T-helper 22 cell (primary cell): ENCODE results near the gene LAMA5.

Experiments used
- DNase-seq: peaks from one replicate; pipeline ENCODE4 v3.0.0-alpha.2; 2020; ENCODE audit warnings: low read depth

LAMA5 gene

DNA sequence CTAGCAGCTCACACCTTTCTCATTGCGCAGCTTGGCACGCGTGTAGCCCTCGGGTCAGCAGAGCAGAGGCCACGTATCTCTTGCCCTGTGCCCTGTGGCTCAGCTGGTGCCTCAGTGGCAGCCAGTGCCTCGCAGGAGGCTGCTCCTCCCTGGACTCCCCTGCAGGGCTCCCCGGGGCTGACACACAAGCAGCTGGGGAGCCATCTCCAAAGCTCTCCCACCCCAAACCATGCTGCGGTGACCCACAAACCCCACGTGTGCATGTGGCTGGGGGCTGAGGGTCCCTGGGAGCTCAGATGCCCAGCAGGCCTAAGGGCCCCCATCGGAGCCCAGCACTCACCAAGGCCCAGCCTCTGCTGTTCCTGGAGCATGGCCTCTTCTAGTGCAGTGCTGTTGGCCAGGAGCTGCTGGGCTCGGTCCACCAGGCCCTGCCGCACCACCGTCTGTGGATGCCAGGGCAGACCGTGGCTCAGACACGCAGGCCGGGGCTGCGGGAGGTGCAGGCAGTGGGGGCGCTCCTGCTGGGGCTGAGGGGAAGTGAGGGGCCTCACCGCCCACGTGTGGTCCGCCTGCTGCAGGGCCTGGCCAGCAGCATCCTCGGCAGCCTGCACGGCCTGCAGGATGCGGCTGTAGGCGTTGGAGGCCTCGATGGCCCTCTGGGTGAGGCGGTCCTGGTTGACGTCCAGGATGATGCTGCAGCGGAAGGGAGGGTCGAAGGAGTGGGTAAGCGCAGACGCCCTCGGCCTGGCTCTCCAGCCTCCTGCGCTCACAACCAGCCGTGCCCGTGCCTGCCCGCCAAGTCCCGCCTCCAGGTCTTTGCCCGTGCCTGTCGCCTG is 50.6 kb downstream of the LAMA5 start:
- no peak for DNase-seq

DNA sequence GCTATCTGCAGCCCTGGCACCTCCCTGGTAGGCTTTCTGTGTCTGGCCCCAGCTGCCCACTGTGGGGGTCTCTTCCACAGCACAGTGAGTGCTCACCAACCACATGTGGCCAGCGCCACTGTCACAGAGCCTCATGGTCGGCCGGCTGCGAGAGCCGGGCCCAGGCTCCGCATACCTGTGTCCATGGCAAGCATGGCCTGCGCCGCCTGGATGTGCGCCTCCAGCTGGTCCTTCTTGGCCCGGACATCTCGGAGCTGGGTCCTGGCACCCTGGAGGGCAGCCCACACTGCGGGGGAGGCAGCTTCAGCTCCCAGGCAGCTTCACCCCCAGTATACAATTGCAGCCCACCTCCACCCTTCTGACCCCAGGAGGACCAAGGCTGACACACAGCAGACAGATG is 51.3 kb downstream of the LAMA5 start:
- DNase-seq, result no peak

DNA sequence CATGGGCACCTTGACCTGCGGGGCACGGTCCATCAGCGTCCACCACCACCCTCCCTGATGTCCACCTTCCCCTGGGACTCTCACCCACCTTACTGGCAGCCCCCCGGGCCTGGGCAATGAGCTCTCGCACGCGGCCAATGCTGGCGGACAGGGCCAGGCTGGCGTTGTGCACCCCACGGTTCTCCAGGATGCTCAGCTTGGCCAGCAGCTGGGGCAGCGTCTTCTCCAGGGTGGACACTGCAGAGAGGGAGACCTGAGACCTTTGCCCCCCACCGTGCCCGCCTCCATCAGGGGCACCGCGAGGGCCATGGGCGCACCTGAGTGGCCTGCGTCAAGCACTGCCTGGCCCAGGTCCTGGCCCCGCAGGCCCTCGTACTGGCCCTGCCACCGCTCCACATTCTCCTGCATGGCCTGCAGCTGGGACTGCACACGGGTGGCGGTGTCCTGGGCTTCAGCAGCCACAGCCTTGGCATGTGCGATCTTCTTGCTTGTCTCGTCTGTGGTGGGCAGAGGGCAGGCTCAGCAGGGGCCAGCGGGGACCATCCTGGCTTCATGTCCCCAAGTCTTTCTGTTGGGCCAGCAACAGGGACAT is 52.3 kb downstream of the LAMA5 start:
- DNase-seq, result no peak

DNA sequence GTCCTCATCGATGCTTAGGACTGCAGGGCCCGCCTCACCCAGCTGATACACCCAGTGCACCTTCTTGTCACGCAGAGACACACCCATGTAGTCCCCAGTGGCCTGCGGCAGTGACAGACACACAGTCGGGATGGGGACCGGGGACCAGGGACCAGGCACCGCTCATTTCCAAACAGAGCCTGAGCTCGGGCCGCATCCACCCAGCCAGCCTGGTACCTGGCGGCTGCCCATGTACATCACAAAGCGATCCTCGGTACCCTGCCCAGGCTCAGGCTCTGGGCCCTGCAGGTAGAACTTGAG is 52.8 kb downstream of the LAMA5 start:
- DNase-seq, result no peak

DNA sequence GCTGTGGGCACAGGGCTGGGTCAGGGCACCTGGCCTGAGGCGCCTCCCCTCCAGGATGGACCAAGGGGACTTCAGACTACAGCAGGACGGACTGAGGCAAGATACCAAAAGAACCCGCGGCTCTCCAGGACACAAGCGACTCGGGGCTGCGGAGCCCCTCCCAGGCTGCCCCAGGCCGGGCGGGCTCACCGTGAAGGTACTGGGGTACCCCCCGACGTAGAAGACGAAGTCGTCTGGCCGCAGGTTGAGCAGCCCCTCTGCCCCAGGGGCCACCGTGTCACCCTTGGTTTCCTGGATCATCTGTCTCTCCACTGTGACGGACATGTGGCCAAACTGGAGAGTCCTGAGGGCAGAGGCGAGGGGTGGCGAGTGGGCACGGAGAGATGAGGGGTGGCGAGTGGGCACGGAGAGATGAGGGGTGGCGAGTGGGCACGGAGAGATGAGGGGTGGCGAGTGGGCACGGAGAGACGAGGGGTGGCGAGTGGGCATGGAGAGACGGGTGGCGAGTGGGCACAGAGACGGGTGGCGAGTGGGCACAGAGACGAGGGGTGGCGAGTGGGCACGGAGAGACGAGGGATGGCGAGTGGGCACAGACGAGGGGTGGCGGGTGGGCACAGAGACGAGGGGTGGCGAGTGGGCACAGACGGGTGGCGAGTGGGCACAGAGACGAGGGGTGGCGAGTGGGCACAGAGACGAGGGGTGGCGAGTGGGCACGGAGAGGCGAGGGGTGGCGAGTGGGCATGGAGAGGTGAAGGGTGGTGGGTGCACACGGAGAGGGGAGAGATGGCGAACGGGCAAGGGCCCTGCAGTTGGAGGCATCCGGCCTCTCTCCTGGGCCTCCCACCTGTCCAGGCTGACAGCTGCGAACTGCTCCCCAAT is 53.4 kb downstream of the LAMA5 start:
- no peak for DNase-seq

DNA sequence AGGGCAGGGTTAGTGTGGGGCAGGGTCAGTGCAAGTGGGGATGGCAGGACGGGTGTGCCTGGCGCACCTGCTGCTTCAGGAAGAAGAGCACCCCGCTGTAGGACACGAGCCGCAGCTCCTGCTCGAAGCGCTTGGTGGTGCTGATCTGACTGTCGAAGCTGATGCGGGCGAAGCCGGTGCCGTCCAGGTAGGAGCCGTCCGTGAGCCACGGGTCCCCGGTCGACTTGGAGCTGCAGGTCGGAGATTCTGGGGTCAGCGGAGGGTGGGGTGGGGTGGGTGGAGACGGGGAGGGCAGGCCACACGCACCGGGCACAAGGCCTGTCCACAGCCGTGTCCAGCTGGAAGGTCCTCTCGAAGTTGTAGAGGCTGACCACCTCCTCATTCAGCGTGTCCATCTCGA is 54.1 kb downstream of the LAMA5 start:
- no peak for DNase-seq

DNA sequence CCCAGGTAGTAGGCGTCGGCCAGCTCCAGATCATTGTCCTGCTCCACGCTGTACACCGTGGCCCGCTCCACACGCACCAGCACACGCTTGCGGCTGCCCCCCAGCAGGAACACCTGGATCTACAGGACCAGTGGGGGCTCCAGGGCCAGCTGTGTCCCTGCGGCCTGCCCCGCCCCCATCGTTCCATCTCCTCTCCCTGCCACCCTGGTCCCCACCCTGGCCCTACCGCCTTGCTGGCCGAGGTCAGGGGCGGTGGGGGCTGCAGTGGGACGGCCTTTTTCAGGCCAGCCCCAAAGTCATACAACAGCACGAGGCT is 54.5 kb downstream of the LAMA5 start:
- no peak for DNase-seq

DNA sequence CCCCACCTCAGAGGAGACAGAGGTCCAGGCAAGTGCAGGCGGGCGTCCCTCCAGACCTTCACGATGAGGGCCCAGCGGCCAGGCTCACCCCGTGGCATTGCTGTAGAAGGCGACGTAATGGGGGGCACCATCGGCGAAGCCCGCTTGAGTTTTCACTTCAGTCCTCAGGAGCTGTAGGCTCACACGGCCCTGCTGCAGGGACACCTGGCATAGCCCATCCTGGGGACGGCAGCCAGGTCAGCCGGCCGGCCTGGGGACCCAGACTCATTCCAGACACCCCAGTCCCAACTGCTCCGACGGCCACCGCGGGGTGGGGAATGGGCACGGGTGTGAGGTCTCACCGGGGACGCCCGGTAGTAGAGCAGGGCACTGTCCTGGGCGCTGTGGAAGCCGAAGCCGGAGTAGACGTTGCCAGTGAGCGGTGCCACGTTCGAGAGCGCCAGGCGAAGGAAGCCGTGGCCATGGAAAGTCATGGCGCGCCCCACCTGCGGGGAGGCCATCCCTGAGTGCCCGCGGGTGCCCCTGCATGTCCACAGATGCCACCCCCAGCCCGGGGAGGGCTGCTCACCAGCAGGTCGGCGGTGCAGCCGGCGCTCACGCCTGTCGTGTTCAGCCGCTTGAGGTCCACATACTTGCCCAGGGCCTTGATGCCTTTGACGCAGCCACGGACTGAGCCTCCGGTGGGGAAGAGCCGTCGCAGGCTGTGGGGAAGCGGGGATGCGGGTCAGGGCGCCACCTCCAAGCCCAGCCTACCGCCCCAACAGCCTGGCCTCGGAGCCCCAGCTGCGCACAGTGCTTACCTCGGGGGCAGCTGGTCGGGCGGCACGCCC is 55.1 kb downstream of the LAMA5 start:
- DNase-seq, result no peak

DNA sequence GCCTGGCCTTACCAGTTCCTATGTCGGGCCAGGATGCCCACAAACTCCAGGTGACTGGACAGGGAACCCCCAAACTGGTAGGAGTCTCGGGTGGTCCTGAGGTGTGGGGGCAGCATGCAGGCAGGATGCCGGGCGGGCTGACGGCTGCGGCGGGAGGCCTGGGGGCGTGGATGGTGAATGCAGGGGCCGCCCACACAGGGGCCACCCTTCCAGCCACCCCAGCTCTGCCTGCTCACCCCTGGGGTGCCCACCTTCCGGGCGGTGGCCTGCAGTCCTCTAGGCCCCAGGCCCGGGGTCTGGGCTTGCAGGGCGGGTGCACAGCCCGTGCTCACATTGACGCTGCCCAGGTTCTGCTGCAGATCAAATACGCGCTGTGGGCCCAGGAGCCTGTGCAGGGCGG is 56.0 kb downstream of the LAMA5 start:
- DNase-seq, result no peak

DNA sequence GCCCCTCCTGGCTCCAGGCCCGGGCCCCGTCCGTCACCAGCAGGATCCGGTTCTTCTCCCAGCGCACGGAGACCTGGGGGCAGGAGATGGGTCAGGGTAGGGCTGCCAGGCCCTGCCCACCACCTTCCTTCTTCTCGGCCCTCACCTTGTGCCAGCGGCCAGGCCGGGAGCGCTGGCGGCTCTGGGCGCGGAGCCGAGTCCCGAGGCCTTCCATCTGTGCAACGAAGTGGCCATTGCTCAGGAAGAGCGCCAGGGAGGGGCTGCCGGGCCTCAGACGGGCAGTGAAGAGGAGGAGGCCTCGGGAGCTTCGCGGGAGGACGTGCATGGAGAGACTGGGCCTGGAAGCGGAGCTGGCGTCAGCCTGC is 56.4 kb downstream of the LAMA5 start:
- DNase-seq, result no peak

DNA sequence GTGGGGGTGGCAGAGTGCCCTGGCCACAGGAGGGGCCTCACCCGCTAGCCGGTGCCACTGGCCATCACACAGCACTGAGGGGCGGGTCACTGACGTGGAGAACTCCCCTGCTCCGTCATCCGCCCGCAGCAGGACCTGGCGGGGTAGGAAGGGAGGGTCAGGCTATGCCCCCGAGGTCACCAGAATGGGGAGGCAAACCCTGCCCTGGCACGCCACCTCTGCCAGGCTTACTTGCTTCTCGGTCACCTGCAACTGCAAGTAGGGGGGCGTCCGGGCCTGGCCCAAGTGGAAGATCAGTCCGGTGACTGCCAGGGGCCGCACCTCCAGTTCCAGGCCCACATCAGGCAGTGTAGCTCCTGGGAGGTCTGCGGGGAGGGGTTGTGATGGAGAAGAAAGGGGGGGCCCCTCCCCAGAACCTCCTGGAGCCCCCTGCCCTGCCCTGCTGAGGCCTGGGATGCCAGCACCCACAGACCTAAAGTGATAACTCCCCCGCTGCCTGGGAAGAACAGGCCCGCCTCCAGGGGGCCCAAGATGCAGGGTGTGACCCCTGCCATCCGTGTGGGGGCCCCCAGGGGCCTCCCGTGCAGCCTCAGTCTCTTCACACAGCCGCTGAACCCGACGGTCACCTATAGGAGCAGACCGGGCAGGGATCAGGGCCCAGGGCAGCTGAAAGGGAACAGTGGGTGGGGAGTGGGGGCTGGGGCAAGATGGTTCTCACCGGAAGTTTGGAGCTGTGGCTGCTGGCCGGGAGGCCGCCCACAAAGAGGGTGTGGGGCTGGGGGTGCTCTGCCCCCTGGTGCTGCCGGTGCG is 57.0 kb downstream of the LAMA5 start:
- no peak for DNase-seq

DNA sequence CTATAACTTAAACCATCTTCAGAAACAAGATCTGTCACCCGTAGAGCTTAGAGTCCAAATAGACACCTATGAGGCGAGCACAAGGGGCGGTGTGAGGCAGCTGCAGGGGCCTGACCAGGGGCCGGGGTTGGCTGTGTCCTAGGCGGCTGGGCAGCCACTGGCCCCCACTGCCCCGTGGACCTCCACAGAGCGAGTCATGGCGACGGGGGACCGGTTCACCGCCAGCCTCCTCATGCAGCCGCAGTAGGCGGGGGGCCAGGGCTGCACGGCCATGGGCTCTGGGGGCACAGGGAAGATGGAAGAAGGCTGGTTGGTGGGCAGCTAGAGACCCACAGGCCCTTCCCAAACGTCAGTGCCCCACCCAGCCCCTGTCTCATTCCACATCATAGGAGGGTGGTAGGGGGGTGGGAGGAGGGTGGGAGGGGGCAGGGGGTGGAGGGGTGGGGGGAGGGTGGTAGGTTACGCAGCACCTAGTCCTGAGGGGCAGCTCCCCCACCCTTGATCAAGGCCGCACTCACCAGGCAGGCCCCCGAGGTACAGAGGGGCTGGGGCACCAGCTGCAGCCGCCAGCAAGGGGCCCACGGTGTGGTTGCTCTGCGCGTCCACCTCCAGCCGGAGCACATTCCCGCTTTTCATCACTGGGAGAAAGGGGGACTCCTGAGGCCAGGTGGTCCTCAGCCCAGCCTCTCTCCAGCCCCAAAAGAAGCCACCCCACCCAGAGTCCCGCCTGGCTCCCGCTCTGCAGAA is 57.7 kb downstream of the LAMA5 start:
- DNase-seq, result no peak

DNA sequence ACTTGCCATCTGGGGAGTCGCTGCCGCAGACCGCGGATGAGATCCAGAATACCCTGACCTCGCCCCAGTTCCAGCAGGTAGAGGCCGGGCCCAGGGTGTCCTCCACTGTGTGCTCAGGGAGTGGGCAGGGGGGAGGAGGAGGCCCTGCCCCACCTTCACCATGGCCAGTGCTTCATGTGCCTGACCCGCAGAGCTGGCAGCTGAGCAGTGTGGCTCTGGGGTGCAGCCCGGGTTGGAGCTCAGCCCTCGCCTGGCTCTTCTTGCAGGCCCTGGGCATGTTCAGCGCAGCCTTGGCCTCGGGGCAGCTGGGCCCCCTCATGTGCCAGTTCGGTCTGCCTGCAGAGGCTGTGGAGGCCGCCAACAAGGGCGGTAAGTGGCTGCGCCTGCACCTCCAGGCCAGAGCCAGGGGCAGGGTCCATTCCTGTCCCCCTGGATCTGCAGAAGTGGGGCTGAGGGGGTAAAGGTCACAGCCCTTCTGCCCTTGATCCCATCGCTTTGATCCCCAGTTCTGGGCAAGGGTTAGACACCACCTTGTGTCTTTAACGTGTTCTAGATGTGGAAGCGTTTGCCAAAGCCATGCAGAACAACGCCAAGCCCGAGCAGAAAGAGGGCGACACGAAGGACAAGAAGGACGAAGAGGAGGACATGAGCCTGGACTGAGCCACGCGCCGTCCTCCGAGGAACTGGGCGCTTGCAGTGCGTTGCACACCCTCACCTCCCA is 58.9 kb downstream of the LAMA5 start:
- DNase-seq, result no peak

DNA sequence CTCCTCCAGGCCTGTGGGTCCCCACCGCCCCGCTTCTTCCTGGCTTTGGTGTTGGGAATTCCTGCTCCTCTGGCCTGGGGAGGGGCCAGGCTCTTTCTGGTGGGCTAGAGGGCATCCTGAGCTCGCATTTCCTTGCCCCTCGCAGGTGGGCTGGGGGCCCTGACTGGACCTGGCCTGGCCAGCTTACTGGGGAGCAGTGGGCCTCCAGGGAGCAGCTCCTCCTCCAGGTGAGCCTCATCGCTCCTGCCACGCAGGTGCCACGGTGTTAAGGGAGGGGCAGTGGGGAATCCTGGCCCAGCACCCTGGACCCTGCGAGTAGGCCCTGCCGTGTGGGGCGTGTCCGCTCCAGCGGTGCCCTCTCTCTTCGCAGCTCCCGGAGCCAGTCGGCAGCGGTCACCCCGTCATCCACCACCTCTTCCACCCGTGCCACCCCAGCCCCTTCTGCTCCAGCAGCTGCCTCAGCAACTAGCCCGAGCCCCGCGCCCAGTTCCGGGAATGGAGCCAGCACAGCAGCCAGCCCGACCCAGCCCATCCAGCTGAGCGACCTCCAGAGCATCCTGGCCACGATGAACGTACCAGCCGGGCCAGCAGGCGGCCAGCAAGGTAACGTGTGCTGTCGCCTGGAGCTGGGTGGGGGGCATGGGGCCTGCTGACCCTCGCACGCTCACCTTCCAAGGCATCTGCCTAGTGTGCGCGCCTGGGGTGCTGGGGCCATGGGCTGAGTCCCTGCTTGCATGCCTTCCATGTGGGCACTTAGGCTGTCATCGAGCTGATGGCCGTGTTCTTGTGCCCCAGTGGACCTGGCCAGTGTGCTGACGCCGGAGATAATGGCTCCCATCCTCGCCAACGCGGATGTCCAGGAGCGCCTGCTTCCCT is 59.6 kb downstream of the LAMA5 start:
- DNase-seq, result no peak

DNA sequence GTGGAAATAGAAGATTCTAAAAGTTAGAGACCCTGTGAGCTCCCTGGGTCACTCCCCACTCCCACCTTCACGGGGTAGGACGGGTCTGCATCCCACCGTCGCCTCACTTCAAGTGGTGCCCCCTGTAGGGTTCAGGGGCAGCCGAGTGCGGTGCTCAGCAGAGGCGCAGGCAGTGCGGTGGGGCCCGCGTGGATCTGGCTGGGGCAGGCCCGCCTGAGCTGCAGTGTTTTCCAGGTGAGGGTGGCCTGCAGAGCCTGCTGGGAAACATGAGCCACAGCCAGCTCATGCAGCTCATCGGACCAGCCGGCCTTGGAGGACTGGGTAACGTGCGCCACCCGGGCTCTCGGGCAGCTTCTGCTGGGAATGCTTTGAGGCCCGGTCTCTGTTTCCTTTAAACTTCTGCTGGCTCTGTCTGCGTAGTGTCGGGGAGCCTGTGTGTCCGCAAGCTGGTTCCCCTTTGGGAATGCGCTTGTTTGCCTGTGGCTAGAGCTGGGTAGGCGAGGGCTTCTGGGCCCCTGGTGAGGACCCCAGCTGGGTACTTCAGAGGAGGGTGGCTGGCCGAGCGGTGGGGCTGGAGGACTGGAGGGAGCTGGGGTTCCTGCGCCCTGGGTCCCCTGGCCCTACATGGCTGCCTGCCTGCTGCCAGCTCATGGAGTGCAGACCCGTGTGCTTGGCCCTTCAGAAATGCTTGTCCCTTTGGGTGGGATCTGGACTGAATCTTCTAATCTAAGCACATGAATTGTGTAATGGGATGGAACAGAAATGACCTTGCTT is 60.5 kb downstream of the LAMA5 start:
- DNase-seq, result no peak

DNA sequence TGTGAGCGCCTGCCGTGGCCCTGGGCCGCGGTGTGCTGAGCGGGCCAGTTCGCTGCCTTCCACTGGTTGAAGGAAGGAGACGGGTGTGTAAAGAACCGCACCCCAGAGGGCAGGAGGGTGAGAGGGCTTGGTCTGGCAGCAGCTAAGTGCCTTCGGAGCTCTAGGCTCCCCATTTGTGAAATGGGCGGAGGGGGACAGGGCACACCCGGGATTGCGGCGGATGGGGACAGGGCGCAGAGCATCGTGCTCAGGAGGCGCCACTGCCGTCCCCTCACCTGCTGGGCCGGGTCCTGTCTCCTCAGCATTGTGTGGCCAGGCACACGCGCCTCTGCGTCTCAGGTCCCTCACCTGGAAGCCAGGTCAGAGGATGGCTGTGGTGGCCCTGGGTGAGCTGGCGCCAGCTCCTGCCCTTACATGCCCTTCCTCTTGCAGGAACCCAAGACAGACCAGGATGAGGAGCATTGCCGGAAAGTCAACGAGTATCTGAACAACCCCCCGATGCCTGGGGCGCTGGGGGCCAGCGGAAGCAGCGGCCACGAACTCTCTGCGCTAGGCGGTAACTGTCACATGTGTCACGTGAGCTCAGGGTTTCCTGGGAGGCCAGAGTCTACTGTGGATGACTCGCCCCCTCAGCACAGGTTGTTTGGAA is 61.2 kb downstream of the LAMA5 start:
- DNase-seq, result no peak

DNA sequence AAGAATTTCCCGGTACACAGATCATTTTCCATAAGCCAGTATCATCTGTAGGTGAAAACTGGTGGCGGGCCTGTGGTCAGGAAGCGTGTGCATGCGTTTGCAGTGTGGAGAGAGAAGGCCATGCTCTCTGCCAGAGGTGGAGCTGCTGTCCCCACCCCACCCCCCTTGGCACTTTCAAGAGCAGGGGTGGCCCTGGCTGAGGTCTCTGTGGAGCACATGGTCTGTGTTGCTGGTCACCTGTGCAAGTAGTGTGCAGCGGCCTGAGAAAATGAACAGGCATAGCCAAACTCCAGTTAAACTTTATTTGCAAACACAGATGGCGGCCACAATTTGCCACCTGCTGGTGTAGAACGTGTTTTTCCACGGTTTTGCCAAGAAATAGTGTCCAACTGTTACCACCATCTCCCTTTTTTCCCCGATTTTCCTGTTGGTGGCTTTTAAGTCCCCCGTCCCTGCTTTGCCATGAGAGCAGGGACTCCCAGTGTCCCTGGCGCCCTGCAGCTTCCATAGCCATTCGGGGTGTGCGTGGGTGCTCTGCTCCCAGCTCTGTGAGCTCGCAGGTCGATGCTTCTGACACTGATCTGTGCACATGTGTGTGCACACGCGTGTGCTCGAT is 61.9 kb downstream of the LAMA5 start:
- DNase-seq, result no peak
